T follicular helper cell (primary cell): ENCODE results near the gene CTPS2.
"Not testable (repeated sequence)": the region's sequence is repeated elsewhere in the genome, so short reads cannot be mapped to it uniquely, and the experiment has no call there.

Source experiments
- DNase-seq: peaks from one replicate; pipeline ENCODE4 v3.0.0-alpha.2; 2020; ENCODE audit warnings: low read depth

Gene CTPS2

GRCh38 chrX:16603822-16604221, 108.6 kb downstream of the CTPS2 start:
- no peak for DNase-seq

- not testable (repeated sequence) for DNase-seq
Measured at GRCh38 chrX:16603235-16603634, 109.2 kb downstream of the CTPS2 start.

GRCh38 chrX:16601885-16602284, 110.6 kb downstream of the CTPS2 start:
- DNase-seq, result no peak

GRCh38 chrX:16594490-16594889, 118.0 kb downstream of the CTPS2 start:
- no peak for DNase-seq

- no peak for DNase-seq
Measured at GRCh38 chrX:16593801-16594200, 118.7 kb downstream of the CTPS2 start.

GRCh38 chrX:16592194-16592770, 120.2 kb downstream of the CTPS2 start:
- DNase-seq, result no peak

DNA sequence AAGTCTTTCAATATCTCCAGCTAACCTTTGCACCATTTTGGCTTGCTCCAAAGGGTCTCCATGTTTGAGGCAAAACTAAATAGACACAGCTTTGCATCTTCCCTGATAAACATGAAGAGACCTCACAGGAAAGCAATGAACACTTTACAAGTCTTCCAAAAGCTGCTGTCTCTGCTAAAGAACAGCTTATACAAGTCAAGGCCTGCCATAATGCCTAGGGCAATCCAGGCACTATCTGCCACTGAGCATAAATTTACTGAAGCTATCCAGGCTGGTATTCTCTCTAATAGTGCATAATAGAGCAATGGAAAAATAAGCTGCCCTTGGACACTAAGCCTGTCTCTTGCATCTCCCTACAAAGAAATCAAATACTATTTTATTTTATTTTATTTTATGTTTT, 122.6 kb downstream of the CTPS2 start:
- DNase-seq, result no peak

- no peak for DNase-seq
Measured at GRCh38 chrX:16589211-16589610, 123.3 kb downstream of the CTPS2 start.

DNA sequence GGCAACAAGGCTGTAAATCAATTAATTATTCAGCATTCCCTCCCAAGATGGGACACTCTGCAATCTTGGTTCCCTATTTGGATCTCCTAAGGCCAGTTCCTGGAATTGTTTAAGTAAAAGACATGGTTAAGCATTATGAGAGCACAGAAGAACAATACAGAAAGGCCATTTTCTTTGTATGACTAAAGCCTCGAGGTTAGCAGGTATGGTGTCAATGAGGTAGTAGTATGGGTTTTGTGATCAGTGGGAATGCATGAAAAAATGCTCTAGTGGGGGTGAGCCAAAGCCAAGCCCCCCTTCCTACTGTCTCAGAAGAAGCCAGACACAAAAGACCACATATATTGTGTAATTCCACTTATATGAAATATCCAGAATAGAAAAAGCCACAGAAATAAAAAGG, 124.2 kb downstream of the CTPS2 start:
- no peak for DNase-seq

- no peak for DNase-seq
Measured at GRCh38 chrX:16587836-16588235, 124.6 kb downstream of the CTPS2 start.

DNA sequence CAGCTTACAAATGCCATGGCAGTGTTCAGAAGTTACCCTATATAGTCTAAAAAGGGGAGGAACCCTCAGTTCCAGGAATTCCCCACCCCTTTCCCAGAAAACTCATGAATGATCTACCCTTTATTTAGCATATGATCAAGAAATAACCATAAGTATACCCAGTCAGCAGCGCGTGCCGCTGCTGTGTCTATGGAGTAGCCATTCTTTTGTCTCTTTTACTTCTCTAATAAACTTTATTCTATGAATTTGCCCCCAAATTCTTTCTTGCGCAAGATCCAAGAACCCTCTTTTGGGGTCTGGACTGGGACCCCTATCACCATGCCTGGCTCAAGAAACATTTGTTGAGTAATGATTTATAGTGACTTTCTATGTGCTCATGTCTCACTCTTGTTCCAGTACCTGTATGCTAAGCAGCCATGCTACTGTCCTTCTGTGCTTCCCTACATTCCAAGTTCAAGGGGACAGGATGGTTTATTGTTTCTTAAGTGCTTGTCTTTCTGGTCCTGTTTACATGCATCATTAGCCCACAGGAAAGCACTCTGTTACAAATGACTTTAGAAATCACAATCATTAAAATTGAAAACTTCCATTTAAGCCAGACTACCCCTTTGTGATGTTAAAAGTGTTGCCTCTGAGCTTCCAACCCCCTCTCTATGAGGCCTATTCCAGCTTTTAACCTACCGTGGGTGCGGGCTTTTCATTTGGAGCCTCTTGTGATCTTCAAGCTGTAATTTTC, 125.9 kb downstream of the CTPS2 start:
- DNase-seq, result no peak

GRCh38 chrX:16585486-16586376, 126.7 kb downstream of the CTPS2 start:
- no peak for DNase-seq

- DNase-seq, result not testable (repeated sequence)
Measured at GRCh38 chrX:16580004-16580797, 132.3 kb downstream of the CTPS2 start.

GRCh38 chrX:16579517-16579916, 133.0 kb downstream of the CTPS2 start:
- no peak for DNase-seq

DNA sequence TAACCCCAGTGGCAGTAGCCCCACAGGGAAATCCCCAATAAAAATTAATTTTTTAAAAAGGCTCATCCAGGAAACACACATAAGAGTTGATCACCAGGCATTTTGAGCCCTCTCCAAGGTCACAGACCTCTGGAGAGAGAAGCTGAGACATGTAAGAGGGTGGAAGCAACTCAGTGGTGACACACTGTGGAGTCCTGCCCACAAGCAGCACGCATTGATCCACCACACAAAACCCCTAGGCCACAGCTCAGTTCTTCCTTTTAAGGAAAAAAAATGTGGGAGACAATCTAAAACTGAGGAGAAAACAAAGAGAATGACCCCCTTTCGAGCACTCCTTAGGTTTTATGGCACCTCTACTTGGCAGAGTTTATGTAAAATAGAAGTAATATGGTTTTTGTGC, 134.3 kb downstream of the CTPS2 start:
- DNase-seq, result no peak

- DNase-seq, result no peak
Measured at GRCh38 chrX:16577483-16578029, 134.9 kb downstream of the CTPS2 start.

- DNase-seq, result not testable (repeated sequence)
Measured at GRCh38 chrX:16575388-16575787, 137.1 kb downstream of the CTPS2 start.

DNA sequence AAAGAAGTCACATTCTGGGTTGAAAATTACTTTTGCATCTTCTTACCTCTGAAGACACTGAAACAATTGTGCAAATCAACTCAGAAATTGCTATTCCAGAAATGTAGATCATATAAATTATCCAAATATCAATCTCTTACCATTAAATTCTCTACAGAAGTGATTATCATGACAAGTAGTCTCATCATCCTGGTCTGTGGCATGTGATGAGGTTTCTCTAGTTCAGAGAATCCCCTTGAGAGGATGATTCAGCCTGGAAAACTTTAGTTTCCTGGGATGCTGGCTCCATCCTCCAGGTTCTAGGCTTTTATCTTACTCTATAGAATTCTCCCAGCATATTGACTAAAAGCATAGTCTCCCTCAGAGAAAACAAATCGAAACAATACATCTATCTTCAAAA, 138.7 kb downstream of the CTPS2 start:
- DNase-seq, result no peak

DNA sequence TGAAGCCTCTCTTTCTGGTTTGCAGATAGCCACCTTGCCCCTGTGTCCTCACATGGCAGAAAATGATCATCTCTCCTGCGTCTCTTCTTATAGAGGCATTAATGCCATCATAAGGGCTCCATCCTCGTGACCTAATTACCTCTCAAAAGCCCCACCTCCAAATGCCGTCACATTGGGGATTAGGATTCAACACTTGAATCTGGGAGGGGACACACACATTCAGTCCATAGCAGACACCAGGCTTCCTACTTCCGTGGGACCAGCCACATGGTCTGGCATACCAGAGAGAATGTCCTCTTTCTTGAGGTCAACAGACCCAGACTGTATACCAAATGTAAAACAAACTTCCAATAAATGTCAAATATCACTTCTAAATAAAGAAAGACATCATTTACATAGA, 144.8 kb downstream of the CTPS2 start:
- DNase-seq, result no peak

- DNase-seq, result no peak
Measured at GRCh38 chrX:16566571-16566970, 145.9 kb downstream of the CTPS2 start.

DNA sequence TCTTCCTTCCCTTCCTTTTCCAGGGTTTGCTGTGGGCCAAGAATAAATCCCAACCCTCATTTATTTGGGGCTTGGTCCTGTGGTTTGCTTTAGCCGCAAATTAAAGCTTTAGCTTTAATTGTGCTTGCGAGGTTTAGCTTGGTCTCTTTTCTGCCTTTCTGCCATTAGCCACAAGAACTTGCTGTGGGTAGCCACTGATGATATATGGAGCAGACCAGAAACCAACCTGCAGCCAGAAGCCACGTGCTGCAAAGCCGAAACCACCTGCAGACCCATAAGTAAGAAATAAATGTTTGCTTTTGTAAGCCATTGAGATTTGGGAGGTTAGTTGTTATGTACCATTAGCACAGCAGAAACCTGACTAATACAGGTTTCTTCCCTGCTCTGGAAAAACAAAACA, 152.3 kb downstream of the CTPS2 start:
- DNase-seq, result no peak

- DNase-seq, result no peak
Measured at GRCh38 chrX:16559206-16559619, 153.3 kb downstream of the CTPS2 start.
